SK-N-SH treated with all-trans-retinoic acid at 6 μM for 48 hours (cell line): ENCODE results near the gene MVB12A.

Experiments used
- ATAC-seq: fragments of 200-7000 bp; cut with Tn5 transposase; 3 replicates; pipeline ENCODE4 v1.9.1; 2020; ENCODE audit warnings: mild to moderate bottlenecking, moderate library complexity
- ARNTL ChIP-seq: fragments of 450-650 bp; formaldehyde crosslinking; IDR thresholded peaks from 2 replicates; pipeline ENCODE4 v1.5.0; 2020; ENCODE audit warnings: low read depth, mild to moderate bottlenecking, moderate library complexity, borderline replicate concordance
- BACH2 ChIP-seq: fragments of 250-450 bp; sonication (Bioruptor Pico); IDR thresholded peaks from 2 replicates; pipeline ENCODE4 v1.9.0; 2021; ENCODE audit warnings: mild to moderate bottlenecking, borderline replicate concordance
- CSDC2 ChIP-seq: fragments of 250-450 bp; sonication (Bioruptor Pico); IDR thresholded peaks from 2 replicates; pipeline ENCODE4 v1.5.0; 2020; ENCODE audit warnings: mild to moderate bottlenecking, moderate library complexity
- ESRRG ChIP-seq: fragments of 250-450 bp; sonication (Bioruptor Pico); IDR thresholded peaks from 2 replicates; pipeline ENCODE4 v1.6.1; 2021; ENCODE audit warnings: mild to moderate bottlenecking
- GLIS3 ChIP-seq: fragments of 250-450 bp; sonication (Bioruptor Pico); IDR thresholded peaks from 2 replicates; pipeline ENCODE4 v1.5.0; 2020; ENCODE audit warnings: mild to moderate bottlenecking, moderate library complexity
- ISL1 ChIP-seq: fragments of 250-450 bp; sonication (Bioruptor Pico); IDR thresholded peaks from 2 replicates; pipeline ENCODE4 v2.1.2; 2022; ENCODE audit warnings: mild to moderate bottlenecking, moderate library complexity
- PPARA ChIP-seq: fragments of 250-450 bp; sonication (Bioruptor Pico); IDR thresholded peaks from 2 replicates; pipeline ENCODE4 v1.5.0; 2020; ENCODE audit warnings: mild to moderate bottlenecking, borderline replicate concordance
- SNAI2 ChIP-seq: fragments of 250-450 bp; sonication (Bioruptor Pico); IDR thresholded peaks from 2 replicates; pipeline ENCODE4 v1.5.0; 2020; ENCODE audit warnings: mild to moderate bottlenecking, moderate library complexity
- TOX ChIP-seq: fragments of 250-450 bp; sonication (Bioruptor Pico); IDR thresholded peaks from 2 replicates; pipeline ENCODE4 v1.8.0; 2021; ENCODE audit warnings: mild to moderate bottlenecking, moderate library complexity, borderline replicate concordance
- ZC3H10 ChIP-seq: fragments of 250-450 bp; sonication (Bioruptor Pico); IDR thresholded peaks from 2 replicates; pipeline ENCODE4 v1.5.1; 2021; ENCODE audit warnings: mild to moderate bottlenecking, moderate library complexity
- ZFP3 ChIP-seq: fragments of 250-450 bp; sonication (Bioruptor Pico); IDR thresholded peaks from 2 replicates; pipeline ENCODE4 v1.5.0; 2020; ENCODE audit warnings: mild to moderate bottlenecking, moderate library complexity
- ZFP30 ChIP-seq: fragments of 450-650 bp; formaldehyde crosslinking; IDR thresholded peaks from 2 replicates; pipeline ENCODE4 v1.5.0; 2022; ENCODE audit warnings: mild to moderate bottlenecking, moderate library complexity
- ZNF70 ChIP-seq: fragments of 450-650 bp; formaldehyde crosslinking; IDR thresholded peaks from 2 replicates; pipeline ENCODE4 v1.5.0; 2020; ENCODE audit warnings: mild to moderate bottlenecking, moderate library complexity
- ZNF8 ChIP-seq: fragments of 450-650 bp; formaldehyde crosslinking; IDR thresholded peaks from 2 replicates; pipeline ENCODE4 v1.5.0; 2020; ENCODE audit warnings: mild to moderate bottlenecking, moderate library complexity
- TF ChIP-seq, protein P1 (sequence below): fragments of 250-450 bp; sonication (Bioruptor Pico); IDR thresholded peaks from 2 replicates; pipeline ENCODE4 v1.8.0; 2021; ENCODE audit warnings: low read depth, mild to moderate bottlenecking, moderate library complexity, borderline replicate concordance
- TF ChIP-seq, protein P2 (sequence below): fragments of 250-450 bp; sonication (Bioruptor Pico); IDR thresholded peaks from 2 replicates; pipeline ENCODE4 v1.8.0; 2020; ENCODE audit warnings: mild to moderate bottlenecking, moderate library complexity, borderline replicate concordance
- TF ChIP-seq, protein P3 (sequence below): fragments of 250-450 bp; sonication (Bioruptor Pico); IDR thresholded peaks from 2 replicates; pipeline ENCODE4 v1.5.1; 2020; ENCODE audit warnings: low read depth, mild to moderate bottlenecking, moderate library complexity
- TF ChIP-seq, protein P4 (sequence below): fragments of 250-450 bp; sonication (Bioruptor Pico); IDR thresholded peaks from 2 replicates; pipeline ENCODE4 v1.5.0; 2020; ENCODE audit warnings: mild to moderate bottlenecking, moderate library complexity
- TF ChIP-seq, protein P5 (sequence below): fragments of 250-450 bp; sonication (Bioruptor Pico); IDR thresholded peaks from 2 replicates; pipeline ENCODE4 v1.5.1; 2021; ENCODE audit warnings: mild to moderate bottlenecking, moderate library complexity

The MVB12A gene

DNA sequence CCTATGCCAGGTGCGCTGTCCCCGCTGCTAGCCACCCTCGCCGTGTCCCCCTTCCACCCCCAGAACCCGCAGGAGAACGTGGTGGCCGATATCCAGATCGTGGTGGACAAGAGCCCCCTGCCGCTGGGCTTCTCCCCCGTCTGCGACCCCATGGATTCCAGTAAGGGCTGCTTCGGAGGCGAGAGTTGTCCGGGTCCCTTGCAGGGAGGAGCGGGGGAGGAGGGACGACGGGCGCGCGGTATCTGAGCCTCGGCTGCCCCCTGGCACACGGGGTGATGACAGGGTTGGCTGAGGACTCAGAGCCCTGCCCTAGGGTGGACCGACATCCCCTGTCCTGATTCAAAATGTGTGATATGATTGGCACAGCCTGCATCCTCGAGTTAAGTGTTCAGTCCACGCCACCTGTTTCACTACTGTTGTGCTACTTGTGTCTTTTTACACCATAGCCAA is 653 bp downstream of the MVB12A start (continued):
- TF ChIP-seq, protein P1, sequence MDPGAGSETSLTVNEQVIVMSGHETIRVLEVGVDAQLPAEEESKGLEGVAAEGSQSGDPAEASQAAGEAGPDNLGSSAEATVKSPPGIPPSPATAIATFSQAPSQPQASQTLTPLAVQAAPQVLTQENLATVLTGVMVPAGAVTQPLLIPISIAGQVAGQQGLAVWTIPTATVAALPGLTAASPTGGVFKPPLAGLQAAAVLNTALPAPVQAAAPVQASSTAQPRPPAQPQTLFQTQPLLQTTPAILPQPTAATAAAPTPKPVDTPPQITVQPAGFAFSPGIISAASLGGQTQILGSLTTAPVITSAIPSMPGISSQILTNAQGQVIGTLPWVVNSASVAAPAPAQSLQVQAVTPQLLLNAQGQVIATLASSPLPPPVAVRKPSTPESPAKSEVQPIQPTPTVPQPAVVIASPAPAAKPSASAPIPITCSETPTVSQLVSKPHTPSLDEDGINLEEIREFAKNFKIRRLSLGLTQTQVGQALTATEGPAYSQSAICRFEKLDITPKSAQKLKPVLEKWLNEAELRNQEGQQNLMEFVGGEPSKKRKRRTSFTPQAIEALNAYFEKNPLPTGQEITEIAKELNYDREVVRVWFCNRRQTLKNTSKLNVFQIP (CRISPR knock-in tag): no peak
- TF ChIP-seq SNAI2 (CRISPR knock-in tag) (no peak), ZC3H10 (CRISPR knock-in tag) (no peak), GLIS3 (no peak), ZNF8 (CRISPR knock-in tag) (no peak), PPARA (no peak), ISL1 (CRISPR knock-in tag) (no peak), ZFP3 (CRISPR knock-in tag) (no peak), TOX (CRISPR knock-in tag) (no peak), ZFP30 (CRISPR knock-in tag) (no peak)

DNA sequence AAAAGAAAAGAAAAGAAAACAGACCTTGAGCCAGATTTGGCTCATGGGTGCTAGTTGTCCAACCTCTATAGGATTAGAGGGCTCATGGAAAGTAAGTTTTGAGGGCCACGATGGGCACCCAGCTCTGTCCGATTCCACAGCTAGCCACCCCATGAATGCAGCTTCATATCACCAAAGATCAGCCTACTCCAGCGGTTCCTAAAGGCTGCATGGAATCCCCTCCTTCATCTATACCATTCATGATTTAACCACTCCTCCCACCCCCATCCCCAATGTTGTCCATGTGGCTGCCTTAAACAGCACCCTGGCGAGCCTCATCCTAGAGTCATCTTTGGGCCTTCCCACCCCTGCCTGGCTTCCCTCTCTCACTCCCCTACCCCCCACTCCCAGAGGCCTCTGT is 2.1 kb downstream of the MVB12A start:
- no peak for ATAC-seq
- TF ChIP-seq ESRRG (CRISPR knock-in tag) (no peak), ZNF70 (CRISPR knock-in tag) (peak; percentile 95)
- TF ChIP-seq, all 23 proteins: peak for 1

DNA sequence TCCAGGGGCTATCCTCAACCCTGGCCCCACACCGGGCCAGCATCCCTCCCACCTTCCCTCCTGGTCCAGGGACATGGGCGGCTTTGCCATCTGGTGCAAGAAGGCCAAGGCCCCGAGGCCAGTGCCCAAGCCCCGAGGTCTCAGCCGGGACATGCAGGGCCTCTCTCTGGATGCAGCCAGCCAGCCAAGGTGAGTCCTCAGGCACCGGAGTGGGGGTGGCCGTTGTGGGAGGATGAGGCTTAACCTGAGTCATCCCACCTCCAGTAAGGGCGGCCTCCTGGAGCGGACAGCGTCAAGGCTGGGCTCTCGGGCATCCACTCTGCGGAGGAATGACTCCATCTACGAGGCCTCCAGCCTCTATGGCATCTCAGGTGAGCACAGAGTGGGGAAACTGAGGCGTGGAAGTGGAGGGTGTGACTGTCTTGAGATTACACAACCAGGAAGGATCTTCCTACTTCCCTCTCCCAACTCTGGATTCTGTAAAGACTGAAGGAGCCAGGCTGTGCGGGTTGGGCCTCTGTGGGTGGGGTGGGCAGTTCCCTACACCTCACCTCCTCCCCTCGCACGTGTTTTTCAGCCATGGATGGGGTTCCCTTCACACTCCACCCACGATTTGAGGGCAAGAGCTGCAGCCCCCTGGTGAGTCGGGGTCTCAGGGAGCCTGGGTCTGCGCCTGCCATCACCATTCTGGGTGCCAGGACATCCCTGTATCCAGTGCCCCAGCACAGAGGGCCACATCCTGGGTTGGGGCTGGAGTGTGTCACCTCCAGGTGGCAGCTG is 3.8 kb downstream of the MVB12A start:
- ATAC-seq: no peak
- TF ChIP-seq, protein P2, sequence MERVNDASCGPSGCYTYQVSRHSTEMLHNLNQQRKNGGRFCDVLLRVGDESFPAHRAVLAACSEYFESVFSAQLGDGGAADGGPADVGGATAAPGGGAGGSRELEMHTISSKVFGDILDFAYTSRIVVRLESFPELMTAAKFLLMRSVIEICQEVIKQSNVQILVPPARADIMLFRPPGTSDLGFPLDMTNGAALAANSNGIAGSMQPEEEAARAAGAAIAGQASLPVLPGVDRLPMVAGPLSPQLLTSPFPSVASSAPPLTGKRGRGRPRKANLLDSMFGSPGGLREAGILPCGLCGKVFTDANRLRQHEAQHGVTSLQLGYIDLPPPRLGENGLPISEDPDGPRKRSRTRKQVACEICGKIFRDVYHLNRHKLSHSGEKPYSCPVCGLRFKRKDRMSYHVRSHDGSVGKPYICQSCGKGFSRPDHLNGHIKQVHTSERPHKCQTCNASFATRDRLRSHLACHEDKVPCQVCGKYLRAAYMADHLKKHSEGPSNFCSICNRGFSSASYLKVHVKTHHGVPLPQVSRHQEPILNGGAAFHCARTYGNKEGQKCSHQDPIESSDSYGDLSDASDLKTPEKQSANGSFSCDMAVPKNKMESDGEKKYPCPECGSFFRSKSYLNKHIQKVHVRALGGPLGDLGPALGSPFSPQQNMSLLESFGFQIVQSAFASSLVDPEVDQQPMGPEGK (CRISPR knock-in tag): no peak
- TF ChIP-seq ZC3H10 (CRISPR knock-in tag) (no peak), BACH2 (CRISPR knock-in tag) (no peak), ZFP3 (CRISPR knock-in tag) (no peak), ZNF8 (CRISPR knock-in tag) (no peak), ISL1 (CRISPR knock-in tag) (no peak), ZFP30 (CRISPR knock-in tag) (no peak), ARNTL (CRISPR knock-in tag) (no peak), SNAI2 (CRISPR knock-in tag) (no peak), PPARA (no peak), CSDC2 (CRISPR knock-in tag) (no peak), TOX (CRISPR knock-in tag) (no peak), GLIS3 (no peak)
- TF ChIP-seq, protein P3, sequence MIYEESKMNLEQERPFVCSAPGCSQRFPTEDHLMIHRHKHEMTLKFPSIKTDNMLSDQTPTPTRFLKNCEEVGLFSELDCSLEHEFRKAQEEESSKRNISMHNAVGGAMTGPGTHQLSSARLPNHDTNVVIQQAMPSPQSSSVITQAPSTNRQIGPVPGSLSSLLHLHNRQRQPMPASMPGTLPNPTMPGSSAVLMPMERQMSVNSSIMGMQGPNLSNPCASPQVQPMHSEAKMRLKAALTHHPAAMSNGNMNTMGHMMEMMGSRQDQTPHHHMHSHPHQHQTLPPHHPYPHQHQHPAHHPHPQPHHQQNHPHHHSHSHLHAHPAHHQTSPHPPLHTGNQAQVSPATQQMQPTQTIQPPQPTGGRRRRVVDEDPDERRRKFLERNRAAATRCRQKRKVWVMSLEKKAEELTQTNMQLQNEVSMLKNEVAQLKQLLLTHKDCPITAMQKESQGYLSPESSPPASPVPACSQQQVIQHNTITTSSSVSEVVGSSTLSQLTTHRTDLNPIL: no peak
- TF ChIP-seq, protein P4, sequence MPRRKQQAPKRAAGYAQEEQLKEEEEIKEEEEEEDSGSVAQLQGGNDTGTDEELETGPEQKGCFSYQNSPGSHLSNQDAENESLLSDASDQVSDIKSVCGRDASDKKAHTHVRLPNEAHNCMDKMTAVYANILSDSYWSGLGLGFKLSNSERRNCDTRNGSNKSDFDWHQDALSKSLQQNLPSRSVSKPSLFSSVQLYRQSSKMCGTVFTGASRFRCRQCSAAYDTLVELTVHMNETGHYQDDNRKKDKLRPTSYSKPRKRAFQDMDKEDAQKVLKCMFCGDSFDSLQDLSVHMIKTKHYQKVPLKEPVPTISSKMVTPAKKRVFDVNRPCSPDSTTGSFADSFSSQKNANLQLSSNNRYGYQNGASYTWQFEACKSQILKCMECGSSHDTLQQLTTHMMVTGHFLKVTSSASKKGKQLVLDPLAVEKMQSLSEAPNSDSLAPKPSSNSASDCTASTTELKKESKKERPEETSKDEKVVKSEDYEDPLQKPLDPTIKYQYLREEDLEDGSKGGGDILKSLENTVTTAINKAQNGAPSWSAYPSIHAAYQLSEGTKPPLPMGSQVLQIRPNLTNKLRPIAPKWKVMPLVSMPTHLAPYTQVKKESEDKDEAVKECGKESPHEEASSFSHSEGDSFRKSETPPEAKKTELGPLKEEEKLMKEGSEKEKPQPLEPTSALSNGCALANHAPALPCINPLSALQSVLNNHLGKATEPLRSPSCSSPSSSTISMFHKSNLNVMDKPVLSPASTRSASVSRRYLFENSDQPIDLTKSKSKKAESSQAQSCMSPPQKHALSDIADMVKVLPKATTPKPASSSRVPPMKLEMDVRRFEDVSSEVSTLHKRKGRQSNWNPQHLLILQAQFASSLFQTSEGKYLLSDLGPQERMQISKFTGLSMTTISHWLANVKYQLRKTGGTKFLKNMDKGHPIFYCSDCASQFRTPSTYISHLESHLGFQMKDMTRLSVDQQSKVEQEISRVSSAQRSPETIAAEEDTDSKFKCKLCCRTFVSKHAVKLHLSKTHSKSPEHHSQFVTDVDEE (CRISPR knock-in tag): no peak
- TF ChIP-seq, protein P5, sequence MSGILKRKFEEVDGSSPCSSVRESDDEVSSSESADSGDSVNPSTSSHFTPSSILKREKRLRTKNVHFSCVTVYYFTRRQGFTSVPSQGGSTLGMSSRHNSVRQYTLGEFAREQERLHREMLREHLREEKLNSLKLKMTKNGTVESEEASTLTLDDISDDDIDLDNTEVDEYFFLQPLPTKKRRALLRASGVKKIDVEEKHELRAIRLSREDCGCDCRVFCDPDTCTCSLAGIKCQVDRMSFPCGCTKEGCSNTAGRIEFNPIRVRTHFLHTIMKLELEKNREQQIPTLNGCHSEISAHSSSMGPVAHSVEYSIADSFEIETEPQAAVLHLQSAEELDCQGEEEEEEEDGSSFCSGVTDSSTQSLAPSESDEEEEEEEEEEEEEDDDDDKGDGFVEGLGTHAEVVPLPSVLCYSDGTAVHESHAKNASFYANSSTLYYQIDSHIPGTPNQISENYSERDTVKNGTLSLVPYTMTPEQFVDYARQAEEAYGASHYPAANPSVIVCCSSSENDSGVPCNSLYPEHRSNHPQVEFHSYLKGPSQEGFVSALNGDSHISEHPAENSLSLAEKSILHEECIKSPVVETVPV (CRISPR knock-in tag): no peak
- TF ChIP-seq, all 23 proteins: peak for 0
